ENCODE data around the gene ANO5.

DNA sequence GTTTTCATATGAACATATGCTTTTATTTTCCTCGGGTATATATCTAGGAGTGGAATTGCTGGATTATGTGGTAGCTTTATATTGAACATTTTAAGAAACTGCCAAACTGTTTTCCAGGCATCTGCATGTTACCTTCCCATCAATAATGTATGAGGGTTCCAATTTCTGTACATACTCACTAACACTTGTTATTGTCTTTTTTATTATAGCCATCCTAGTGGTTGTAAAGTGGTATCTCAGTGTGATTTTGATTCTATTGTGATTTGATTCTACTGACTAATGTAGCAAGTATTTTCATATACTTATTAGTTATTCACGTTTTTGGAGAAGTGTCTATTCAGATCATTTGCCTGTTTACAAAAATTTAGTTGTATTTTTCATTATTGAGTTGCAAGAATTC is 2.0 kb downstream of the ANO5 start:
- TF ChIP-seq ZSCAN16 (tag by site-specific recombination; IDR thresholded peaks at IDR 0.05) (no peak), ZNF558 (tag by site-specific recombination; IDR thresholded peaks at IDR 0.05) (no peak), FEZF1 (tag by site-specific recombination; IDR thresholded peaks at IDR 0.05) (no peak), SP3 (tag by site-specific recombination; IDR thresholded peaks at IDR 0.05) (no peak), ZNF777 (tag by site-specific recombination; IDR thresholded peaks at IDR 0.05; ENCODE audit: borderline replicate concordance) (no peak), ZNF580 (tag by site-specific recombination; IDR thresholded peaks at IDR 0.05) (no peak), CTCF (tag by site-specific recombination; IDR thresholded peaks at IDR 0.05) (no peak), ZNF658 (tag by site-specific recombination; IDR thresholded peaks at IDR 0.05) (no peak), ZNF449 (tag by site-specific recombination; IDR thresholded peaks at IDR 0.05) (no peak)
- TF ChIP-seq, protein P1, sequence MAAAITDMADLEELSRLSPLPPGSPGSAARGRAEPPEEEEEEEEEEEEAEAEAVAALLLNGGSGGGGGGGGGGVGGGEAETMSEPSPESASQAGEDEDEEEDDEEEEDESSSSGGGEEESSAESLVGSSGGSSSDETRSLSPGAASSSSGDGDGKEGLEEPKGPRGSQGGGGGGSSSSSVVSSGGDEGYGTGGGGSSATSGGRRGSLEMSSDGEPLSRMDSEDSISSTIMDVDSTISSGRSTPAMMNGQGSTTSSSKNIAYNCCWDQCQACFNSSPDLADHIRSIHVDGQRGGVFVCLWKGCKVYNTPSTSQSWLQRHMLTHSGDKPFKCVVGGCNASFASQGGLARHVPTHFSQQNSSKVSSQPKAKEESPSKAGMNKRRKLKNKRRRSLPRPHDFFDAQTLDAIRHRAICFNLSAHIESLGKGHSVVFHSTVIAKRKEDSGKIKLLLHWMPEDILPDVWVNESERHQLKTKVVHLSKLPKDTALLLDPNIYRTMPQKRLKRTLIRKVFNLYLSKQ (tag by site-specific recombination; IDR thresholded peaks at IDR 0.05; ENCODE audit: borderline replicate concordance) = no peak
